ENCODE results near the gene MCTP1. TPM values are rescaled to one million over a fixed set of nuclear protein-coding genes. Genes with fewer than 3 reads are reported as not detected.

MCTP1 gene
- total RNA-seq, 2 experiments from 2014 or later: not detected

DNA sequence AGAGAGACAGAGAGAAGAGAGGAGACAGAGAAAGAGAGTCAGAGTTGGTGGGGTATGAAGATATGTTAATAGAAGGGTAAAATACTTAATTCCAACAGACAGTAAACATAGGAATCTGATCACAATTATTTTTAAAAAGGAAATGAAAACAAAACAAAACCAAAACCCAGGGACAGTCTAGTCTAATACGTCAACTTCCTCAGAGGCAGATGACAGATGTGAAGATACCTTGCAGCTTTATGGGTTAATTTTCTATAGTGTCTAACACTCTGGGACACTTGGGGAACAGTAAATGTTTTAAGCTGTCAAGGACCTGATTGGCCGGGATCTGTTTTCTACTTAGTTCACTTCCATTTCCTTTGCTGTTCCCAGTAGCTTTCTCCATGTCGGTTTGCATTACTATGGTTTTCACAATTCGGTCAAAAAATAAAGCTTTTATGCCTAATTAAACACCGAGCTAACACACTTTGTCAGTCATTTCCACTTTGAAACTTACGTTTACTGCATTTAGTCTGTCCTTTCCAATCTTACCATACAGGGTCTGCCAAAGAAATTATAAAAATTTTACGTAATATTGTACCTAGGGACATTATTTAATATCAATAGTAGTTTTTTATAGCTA, 216.5 kb downstream of the MCTP1 start:
- Histone ChIP-seq H3K36me3 (ENCODE audit: insufficient read depth, low read length) (no peaks in the 10 kb centered on the region), H3K9me2 (ENCODE audit: insufficient read depth, low read length) (no peaks in the 10 kb centered on the region), H2AFZ (ENCODE audit: low read length) (no peak overlapping the region), H3K79me2 (ENCODE audit: insufficient read depth, low read depth, low read length) (no peaks in the 10 kb centered on the region), H3K27ac (ENCODE audit: low read depth, low read length, poor library complexity, severe bottlenecking) (no peak overlapping the region), H3K4me3 (ENCODE audit: low read depth, low read length, poor library complexity, severe bottlenecking) (no peak overlapping the region), H3K4me1 (ENCODE audit: insufficient read depth, low read length, poor library complexity, severe bottlenecking) (no peaks in the 10 kb centered on the region), H3K4me2 (ENCODE audit: low read length) (no peak overlapping the region), H4K20me1 (ENCODE audit: insufficient read depth, low read length) (no peaks in the 10 kb centered on the region), H3K9me3 (ENCODE audit: low read length) (no peaks in the 10 kb centered on the region)
- BruUV-seq (replicated peaks): no TSS peak
- ChIA-PET POLR2A (interaction anchor here (0.6 kb wide), 2 partner anchors 28 to 156 kb away, joined by 3 read pairs; no protein-coding TSS in a partner anchor), CTCF (ENCODE audit: unreplicated experiment) (no interaction called here)
- intact Hi-C loops (cut with micrococcal nuclease; ENCODE audit: unreplicated experiment): no loop called here
- TF ChIP-seq, protein P1, sequence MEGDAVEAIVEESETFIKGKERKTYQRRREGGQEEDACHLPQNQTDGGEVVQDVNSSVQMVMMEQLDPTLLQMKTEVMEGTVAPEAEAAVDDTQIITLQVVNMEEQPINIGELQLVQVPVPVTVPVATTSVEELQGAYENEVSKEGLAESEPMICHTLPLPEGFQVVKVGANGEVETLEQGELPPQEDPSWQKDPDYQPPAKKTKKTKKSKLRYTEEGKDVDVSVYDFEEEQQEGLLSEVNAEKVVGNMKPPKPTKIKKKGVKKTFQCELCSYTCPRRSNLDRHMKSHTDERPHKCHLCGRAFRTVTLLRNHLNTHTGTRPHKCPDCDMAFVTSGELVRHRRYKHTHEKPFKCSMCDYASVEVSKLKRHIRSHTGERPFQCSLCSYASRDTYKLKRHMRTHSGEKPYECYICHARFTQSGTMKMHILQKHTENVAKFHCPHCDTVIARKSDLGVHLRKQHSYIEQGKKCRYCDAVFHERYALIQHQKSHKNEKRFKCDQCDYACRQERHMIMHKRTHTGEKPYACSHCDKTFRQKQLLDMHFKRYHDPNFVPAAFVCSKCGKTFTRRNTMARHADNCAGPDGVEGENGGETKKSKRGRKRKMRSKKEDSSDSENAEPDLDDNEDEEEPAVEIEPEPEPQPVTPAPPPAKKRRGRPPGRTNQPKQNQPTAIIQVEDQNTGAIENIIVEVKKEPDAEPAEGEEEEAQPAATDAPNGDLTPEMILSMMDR (conservative IDR thresholded peaks at IDR 0.05; ENCODE audit: low read length): no peak
- no peak for TF ChIP-seq EZH2phosphoT487 (IDR thresholded peaks at IDR 0.05; ENCODE audit: borderline replicate concordance, low read depth, low read length)
- no peak for DNase-seq (ENCODE audit: low spot score)

DNA sequence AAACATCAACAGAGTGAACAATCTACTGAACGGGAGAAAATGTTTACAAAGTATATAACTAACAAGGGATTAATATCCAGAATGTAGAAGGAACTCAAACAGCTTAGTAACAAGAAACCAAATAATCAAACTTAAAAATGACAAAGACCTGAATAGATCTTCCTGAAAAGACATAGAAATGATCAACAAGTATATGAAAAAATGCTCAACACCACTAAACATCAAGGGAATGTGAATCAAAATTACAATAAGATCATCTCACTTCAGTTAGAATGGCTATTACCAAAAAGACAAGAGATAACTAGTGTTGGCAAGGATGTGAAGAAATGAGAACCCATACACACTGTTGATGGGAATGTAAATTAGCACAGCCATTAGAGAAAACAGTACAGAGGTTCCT, 218.8 kb downstream of the MCTP1 start:
- Histone ChIP-seq H3K4me3 (ENCODE audit: low read depth, low read length, poor library complexity, severe bottlenecking) (no peak overlapping the region), H3K27ac (ENCODE audit: low read depth, low read length, poor library complexity, severe bottlenecking) (no peak overlapping the region), H3K9me2 (ENCODE audit: insufficient read depth, low read length) (no peaks in the 10 kb centered on the region), H3K9me3 (ENCODE audit: low read length) (no peaks in the 10 kb centered on the region), H3K79me2 (ENCODE audit: insufficient read depth, low read depth, low read length) (no peaks in the 10 kb centered on the region), H4K20me1 (ENCODE audit: insufficient read depth, low read length) (no peaks in the 10 kb centered on the region), H3K4me1 (ENCODE audit: insufficient read depth, low read length, poor library complexity, severe bottlenecking) (no peaks in the 10 kb centered on the region), H2AFZ (ENCODE audit: low read length) (no peak overlapping the region), H3K4me2 (ENCODE audit: low read length) (no peak overlapping the region), H3K36me3 (ENCODE audit: insufficient read depth, low read length) (no peaks in the 10 kb centered on the region)
- no peak for DNase-seq (ENCODE audit: low spot score)
- TF ChIP-seq, protein P1 (conservative IDR thresholded peaks at IDR 0.05; ENCODE audit: low read length): no peak
- TF ChIP-seq EZH2phosphoT487 (IDR thresholded peaks at IDR 0.05; ENCODE audit: borderline replicate concordance, low read depth, low read length): no peak
- intact Hi-C loops (cut with micrococcal nuclease; ENCODE audit: unreplicated experiment): no loop called here
- ChIA-PET CTCF (ENCODE audit: unreplicated experiment) (no interaction called here), POLR2A (no interaction called here)
- BruUV-seq (replicated peaks): no TSS peak

DNA sequence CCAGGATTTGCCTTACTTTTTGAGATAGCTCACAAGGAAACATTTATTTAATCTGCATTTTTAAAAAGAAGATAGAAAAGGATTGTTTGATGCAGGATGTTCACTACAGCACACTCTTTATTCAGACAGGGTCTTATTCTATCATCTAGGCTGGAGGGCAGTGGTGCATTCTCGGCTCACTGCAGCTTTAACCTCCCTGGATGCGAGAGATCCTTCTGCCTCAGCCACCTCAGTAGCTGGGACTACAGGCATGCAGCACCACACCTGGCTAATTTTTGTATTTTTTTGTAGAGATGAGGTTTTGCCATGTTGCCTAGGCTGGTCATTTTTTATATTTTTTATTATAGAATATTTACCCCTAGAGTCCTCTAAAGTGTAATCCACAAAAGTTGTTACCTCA, 221.4 kb downstream of the MCTP1 start:
- Histone ChIP-seq H3K79me2 (ENCODE audit: insufficient read depth, low read depth, low read length) (no peaks in the 10 kb centered on the region), H3K4me1 (ENCODE audit: insufficient read depth, low read length, poor library complexity, severe bottlenecking) (no peaks in the 10 kb centered on the region), H3K36me3 (ENCODE audit: insufficient read depth, low read length) (no peaks in the 10 kb centered on the region), H3K4me3 (ENCODE audit: low read depth, low read length, poor library complexity, severe bottlenecking) (no peak overlapping the region), H3K4me2 (ENCODE audit: low read length) (no peak overlapping the region), H3K9me3 (ENCODE audit: low read length) (no peaks in the 10 kb centered on the region), H3K27ac (ENCODE audit: low read depth, low read length, poor library complexity, severe bottlenecking) (no peak overlapping the region), H2AFZ (ENCODE audit: low read length) (no peak overlapping the region), H3K9me2 (ENCODE audit: insufficient read depth, low read length) (no peaks in the 10 kb centered on the region), H4K20me1 (ENCODE audit: insufficient read depth, low read length) (no peaks in the 10 kb centered on the region)
- DNase-seq (ENCODE audit: low spot score): no peak
- intact Hi-C loops (cut with micrococcal nuclease; ENCODE audit: unreplicated experiment): no loop called here
- ChIA-PET CTCF (ENCODE audit: unreplicated experiment) (no interaction called here), POLR2A (interaction anchor here (0.6 to 1.0 kb wide), 3 partner anchors 11 to 880 kb away, joined by 3 to 4 read pairs (median 3); no protein-coding TSS in a partner anchor)
- no peak for TF ChIP-seq EZH2phosphoT487 (IDR thresholded peaks at IDR 0.05; ENCODE audit: borderline replicate concordance, low read depth, low read length)
- TF ChIP-seq, protein P1 (conservative IDR thresholded peaks at IDR 0.05; ENCODE audit: low read length): no peak
- no TSS peak for BruUV-seq (replicated peaks)
